Measurements from ENCODE around the gene CAPN14.
"Not testable (repeated sequence)": the region's sequence is repeated elsewhere in the genome, so short reads cannot be mapped to it uniquely, and the experiment has no call there.

Gene CAPN14

GRCh38 chr2:31189141-31189540 is 28.2 kb downstream of the CAPN14 start:
- Histone ChIP-seq H3K27me3 (replicated peaks; ENCODE audit: insufficient read depth, low read length) (no peaks in the 10 kb centered on the region), H3K4me2 (ENCODE audit: low read depth, low read length) (no peak overlapping the region), H3K4me1 (ENCODE audit: low read length) (no peaks in the 10 kb centered on the region), H3K9ac (ENCODE audit: low read length) (no peak overlapping the region), H2AFZ (ENCODE audit: low read length) (no peak overlapping the region), H4K20me1 (ENCODE audit: insufficient read depth, low read length) (no peaks in the 10 kb centered on the region), H3F3A (ENCODE audit: insufficient read depth, low read length) (no peaks in the 10 kb centered on the region), H3K36me3 (replicated peaks; ENCODE audit: insufficient read depth, low read length) (no peaks in the 10 kb centered on the region), H3K4me3 (ENCODE audit: low read length) (no peak overlapping the region), H3K79me2 (ENCODE audit: low read length) (no peaks in the 10 kb centered on the region), H3K27ac (ENCODE audit: low read length) (no peak overlapping the region), H3K9me2 (replicated peaks; ENCODE audit: insufficient read depth, low read length) (no peaks in the 10 kb centered on the region), H3K9me3 (replicated peaks; ENCODE audit: insufficient read depth, low read length) (no peaks in the 10 kb centered on the region)
- DNase-seq = no peak
- TF ChIP-seq CTCF (IDR thresholded peaks at IDR 0.05; ENCODE audit: low read length) = no peak
- no peak for TF ChIP-seq EZH2phosphoT487 (IDR thresholded peaks at IDR 0.05; ENCODE audit: low read length)
- TF ChIP-seq EZH2 (optimal IDR thresholded peaks at IDR 0.05; ENCODE audit: low read depth, low read length) = no peak

- no peak for DNase-seq
- no peaks in the 10 kb centered on the region for H3K9me2 ChIP-seq (replicated peaks; ENCODE audit: insufficient read depth, low read length)
- TF ChIP-seq EZH2phosphoT487 (IDR thresholded peaks at IDR 0.05; ENCODE audit: low read length) (no peak), EZH2 (optimal IDR thresholded peaks at IDR 0.05; ENCODE audit: low read depth, low read length) (no peak), CTCF (IDR thresholded peaks at IDR 0.05; ENCODE audit: low read length) (no peak)
- H3K4me3 ChIP-seq (ENCODE audit: low read length) = no peak overlapping the region
- no peaks in the 10 kb centered on the region for H3K79me2 ChIP-seq (ENCODE audit: low read length)
- no peak overlapping the region for H2AFZ ChIP-seq (ENCODE audit: low read length)
- no peak overlapping the region for H3K27ac ChIP-seq (ENCODE audit: low read length)
- H3K4me2 ChIP-seq (ENCODE audit: low read depth, low read length) = no peak overlapping the region
- H4K20me1 ChIP-seq (ENCODE audit: insufficient read depth, low read length) = no peaks in the 10 kb centered on the region
- H3K4me1 ChIP-seq (ENCODE audit: low read length) = no peaks in the 10 kb centered on the region
- H3F3A ChIP-seq (ENCODE audit: insufficient read depth, low read length) = no peaks in the 10 kb centered on the region
- no peaks in the 10 kb centered on the region for H3K36me3 ChIP-seq (replicated peaks; ENCODE audit: insufficient read depth, low read length)
- H3K9me3 ChIP-seq (replicated peaks; ENCODE audit: insufficient read depth, low read length) = no peaks in the 10 kb centered on the region
- no peaks in the 10 kb centered on the region for H3K27me3 ChIP-seq (replicated peaks; ENCODE audit: insufficient read depth, low read length)
- H3K9ac ChIP-seq (ENCODE audit: low read length) = no peak overlapping the region
These were observed 29.2 kb downstream of the CAPN14 start for GRCh38 chr2:31188131-31188530.

- Histone ChIP-seq H3K9me3 (replicated peaks; ENCODE audit: insufficient read depth, low read length) (no peaks in the 10 kb centered on the region), H3K36me3 (replicated peaks; ENCODE audit: insufficient read depth, low read length) (no peaks in the 10 kb centered on the region), H3K4me1 (ENCODE audit: low read length) (no peaks in the 10 kb centered on the region), H3K9me2 (replicated peaks; ENCODE audit: insufficient read depth, low read length) (no peaks in the 10 kb centered on the region), H2AFZ (ENCODE audit: low read length) (no peak overlapping the region), H3K79me2 (ENCODE audit: low read length) (no peaks in the 10 kb centered on the region), H3K27ac (ENCODE audit: low read length) (no peak overlapping the region), H3K4me2 (ENCODE audit: low read depth, low read length) (no peak overlapping the region), H3F3A (ENCODE audit: insufficient read depth, low read length) (no peaks in the 10 kb centered on the region), H3K4me3 (ENCODE audit: low read length) (no peak overlapping the region), H3K9ac (ENCODE audit: low read length) (no peak overlapping the region), H4K20me1 (ENCODE audit: insufficient read depth, low read length) (no peaks in the 10 kb centered on the region), H3K27me3 (replicated peaks; ENCODE audit: insufficient read depth, low read length) (no peaks in the 10 kb centered on the region)
- TF ChIP-seq CTCF (IDR thresholded peaks at IDR 0.05; ENCODE audit: low read length) (no peak), EZH2 (optimal IDR thresholded peaks at IDR 0.05; ENCODE audit: low read depth, low read length) (no peak), EZH2phosphoT487 (IDR thresholded peaks at IDR 0.05; ENCODE audit: low read length) (no peak)
- no peak for DNase-seq
These were observed 30.1 kb downstream of the CAPN14 start for GRCh38 chr2:31187166-31187565.

GRCh38 chr2:31183973-31184372 is 33.3 kb downstream of the CAPN14 start:
- H3K4me3 ChIP-seq (ENCODE audit: low read length); H2AFZ ChIP-seq (ENCODE audit: low read length); DNase-seq; H3K27ac ChIP-seq (ENCODE audit: low read length); H3K79me2 ChIP-seq (ENCODE audit: low read length); H4K20me1 ChIP-seq (ENCODE audit: insufficient read depth, low read length); H3K27me3 ChIP-seq (replicated peaks; ENCODE audit: insufficient read depth, low read length); H3K9me2 ChIP-seq (replicated peaks; ENCODE audit: insufficient read depth, low read length); H3F3A ChIP-seq (ENCODE audit: insufficient read depth, low read length); H3K36me3 ChIP-seq (replicated peaks; ENCODE audit: insufficient read depth, low read length); H3K4me2 ChIP-seq (ENCODE audit: low read depth, low read length); H3K9me3 ChIP-seq (replicated peaks; ENCODE audit: insufficient read depth, low read length); H3K4me1 ChIP-seq (ENCODE audit: low read length); H3K9ac ChIP-seq (ENCODE audit: low read length): not testable (repeated sequence)

Measured in MM.1S (cell line).